A204.1 (cell line): ENCODE measurements around the gene TMEM163.
"Not testable (repeated sequence)": the region's sequence is repeated elsewhere in the genome, so short reads cannot be mapped to it uniquely, and the experiment has no call there.

ENCODE experiments used
- FAIRE-seq: peaks from 2 replicates; lab custom pipeline; 2012; peaks lifted over from hg19 to GRCh38; lab: Jason Lieb, UNC

Gene TMEM163

GRCh38 chr2:134718817-134719814 lies at the start of gene TMEM163:
Gene TMEM163, minus strand, starts transcription at chr2:134719000.
- no peak for FAIRE-seq

DNA sequence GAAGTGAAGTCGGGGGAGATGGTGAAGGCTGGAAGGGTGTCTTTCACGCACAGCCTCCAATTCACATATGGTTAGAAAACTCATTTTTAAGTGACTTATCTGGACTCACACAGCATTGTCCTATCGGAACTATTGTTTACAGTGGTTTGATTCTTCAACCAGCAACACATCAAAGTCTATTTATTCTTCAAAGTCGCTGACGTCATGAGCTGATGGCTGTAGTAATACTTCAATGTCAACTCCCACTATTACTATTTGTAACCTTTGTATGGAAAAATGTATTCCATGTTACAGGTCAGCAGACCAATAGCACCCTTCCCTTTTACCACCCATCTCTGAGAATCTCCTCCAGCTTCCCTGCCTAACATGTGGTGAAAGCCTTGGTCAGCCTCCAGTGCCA lies 47.8 kb upstream of the TMEM163 start:
- FAIRE-seq = no peak

DNA sequence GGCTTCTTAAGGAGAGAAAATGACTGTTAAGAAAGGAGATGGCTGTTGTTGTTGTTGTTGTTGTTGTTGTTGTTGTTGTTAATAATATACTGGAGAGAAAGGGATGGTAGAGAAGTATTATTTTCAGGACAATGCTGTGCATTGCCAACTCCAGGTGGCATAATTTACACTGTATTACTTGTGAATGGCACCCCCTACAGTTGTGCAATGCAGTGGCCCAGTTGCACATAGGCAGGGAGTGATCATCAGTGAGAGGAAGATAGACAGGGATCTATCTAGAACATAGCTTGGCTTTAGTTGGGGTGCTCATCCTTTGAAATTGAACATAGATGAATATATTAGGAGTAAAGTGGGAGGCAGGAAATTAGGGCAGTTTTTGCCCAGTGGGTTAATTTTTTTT lies 47.2 kb upstream of the TMEM163 start:
- FAIRE-seq = no peak

- no peak for FAIRE-seq
Measured at GRCh38 chr2:134764164-134764563, 45.4 kb upstream of the TMEM163 start.

DNA sequence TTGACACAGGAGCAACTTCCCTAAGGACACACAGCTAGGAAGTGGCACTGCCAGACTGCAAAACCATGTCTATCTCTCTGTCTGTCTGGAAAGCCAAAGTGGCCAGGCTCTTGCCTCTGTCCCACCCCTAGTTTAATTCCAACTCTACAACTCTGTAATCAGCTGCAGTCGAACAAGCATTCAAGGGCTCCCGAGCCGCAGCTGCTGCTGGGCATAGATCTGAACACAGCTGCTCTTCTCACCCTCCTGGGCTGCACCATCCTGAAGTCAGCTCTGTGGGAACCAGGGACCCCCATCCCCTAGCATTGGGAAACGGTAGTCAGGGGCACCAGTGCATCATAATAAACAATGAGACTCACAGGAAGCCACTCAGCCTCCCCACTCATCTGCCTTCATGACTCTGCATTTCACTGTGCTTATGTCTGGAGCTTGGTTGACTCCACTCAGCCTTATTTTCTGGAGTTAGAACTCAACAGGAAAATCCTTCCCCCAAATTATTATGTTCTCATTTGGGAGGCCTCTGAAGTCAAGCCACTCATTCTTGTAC lies 44.4 kb upstream of the TMEM163 start:
- no peak for FAIRE-seq

DNA sequence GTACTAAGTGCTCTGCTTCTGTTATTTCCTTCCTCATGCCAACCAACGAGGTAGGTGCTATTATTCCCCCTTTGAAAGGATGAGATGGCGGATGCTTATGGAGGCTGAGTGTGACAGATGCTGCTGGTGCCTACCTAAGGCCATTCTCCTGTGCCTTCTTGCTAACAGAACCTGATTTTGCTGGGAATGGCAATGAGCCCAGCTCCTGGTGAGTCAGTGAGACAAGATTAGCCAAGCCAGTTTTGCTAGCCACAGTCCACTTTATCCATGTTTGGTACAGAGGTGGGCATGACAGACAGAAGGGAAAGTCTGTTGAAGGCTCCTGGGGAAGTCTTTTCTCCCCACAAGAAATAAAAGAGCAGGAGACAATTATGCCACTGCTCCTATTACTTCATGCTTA lies 43.7 kb upstream of the TMEM163 start:
- no peak for FAIRE-seq

- FAIRE-seq = no peak
Measured at GRCh38 chr2:134760385-134760784, 41.6 kb upstream of the TMEM163 start.

GRCh38 chr2:134758633-134759032 lies 39.8 kb upstream of the TMEM163 start:
- no peak for FAIRE-seq

DNA sequence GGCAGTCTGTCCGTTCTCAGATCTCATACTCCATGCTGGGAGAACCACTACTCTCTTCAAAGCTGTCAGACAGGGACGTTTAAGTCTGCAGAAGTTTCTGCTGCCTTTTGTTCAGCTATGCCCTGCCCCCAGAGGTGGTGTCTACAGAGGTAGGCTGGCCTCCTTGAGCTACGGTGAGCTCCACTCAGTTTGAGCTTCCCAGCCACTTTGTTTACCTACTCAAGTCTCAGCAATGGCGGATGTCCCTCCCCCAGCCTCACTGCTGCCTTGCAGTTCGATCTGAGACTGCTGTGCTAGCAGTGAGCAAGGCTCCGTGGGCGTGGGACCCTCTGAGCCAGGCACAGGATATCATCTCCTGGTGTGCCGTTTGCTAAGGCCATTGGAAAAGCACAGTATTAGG lies 33.2 kb upstream of the TMEM163 start:
- FAIRE-seq = not testable (repeated sequence)

DNA sequence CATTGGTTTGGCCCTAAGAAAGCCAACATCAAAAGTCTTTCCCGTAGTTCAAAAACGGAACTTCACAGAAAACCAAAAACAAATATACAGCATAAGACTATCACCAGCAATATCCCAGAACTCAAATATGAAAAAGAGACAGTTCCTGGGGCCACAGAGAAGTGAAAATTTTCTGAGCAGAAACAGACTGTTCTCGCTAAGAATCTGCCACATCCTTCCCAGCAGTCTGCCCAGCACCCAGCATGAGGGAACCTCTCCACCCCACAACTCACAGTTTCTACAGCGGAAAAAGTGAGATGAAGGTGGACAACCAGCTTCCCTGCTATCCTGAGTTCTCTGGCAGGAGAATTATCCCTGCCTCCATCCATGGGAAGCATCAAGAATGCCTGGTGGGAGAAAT lies 26.7 kb upstream of the TMEM163 start:
- no peak for FAIRE-seq

DNA sequence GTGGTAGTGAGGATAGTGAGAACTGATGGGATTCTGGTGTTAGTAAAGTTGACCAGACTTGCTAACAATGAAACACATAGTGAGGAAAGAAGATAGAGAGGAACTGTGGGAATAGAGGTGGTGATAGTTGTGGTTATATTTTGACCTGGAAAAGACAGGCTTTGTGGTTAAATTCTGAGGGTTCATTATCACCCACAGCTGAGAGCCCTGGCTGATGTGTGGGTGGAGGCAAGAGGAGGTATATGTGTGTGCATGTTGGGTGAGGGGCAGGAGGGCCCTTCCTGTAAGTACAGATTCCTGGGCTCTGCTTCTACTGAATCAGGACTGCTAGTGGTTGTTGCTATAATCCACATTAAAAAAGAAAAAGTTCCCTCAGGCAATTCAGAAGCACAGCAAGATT lies 26.2 kb upstream of the TMEM163 start:
- no peak for FAIRE-seq

- no peak for FAIRE-seq
Measured at GRCh38 chr2:134739879-134740301, 21.1 kb upstream of the TMEM163 start.

GRCh38 chr2:134739236-134739878 lies 20.6 kb upstream of the TMEM163 start:
- FAIRE-seq = no peak

- FAIRE-seq = no peak
Measured at GRCh38 chr2:134738141-134738870, 19.5 kb upstream of the TMEM163 start.

GRCh38 chr2:134737671-134738070 lies 18.9 kb upstream of the TMEM163 start:
- no peak for FAIRE-seq

- no peak for FAIRE-seq
Measured at GRCh38 chr2:134736167-134736880, 17.5 kb upstream of the TMEM163 start.

DNA sequence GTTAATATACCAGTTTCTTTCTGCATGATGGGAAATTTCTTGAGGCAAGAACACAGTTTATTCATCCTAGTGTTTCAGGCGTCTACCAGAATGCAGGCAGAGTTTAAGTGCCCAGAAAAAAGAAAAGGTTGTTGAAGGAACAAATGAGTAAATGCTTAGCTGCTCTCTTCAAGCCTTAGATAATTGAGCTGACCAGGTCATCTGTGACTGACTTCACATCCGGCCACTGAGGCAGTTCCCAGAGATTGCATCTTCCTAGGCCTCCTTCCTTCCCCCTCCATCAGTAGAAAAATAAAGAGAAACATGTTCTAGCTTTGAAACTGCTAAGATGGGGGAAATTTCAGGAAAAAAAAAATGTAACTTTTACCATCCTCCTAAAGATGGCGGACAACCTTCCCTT lies 9.4 kb upstream of the TMEM163 start:
- FAIRE-seq = no peak

DNA sequence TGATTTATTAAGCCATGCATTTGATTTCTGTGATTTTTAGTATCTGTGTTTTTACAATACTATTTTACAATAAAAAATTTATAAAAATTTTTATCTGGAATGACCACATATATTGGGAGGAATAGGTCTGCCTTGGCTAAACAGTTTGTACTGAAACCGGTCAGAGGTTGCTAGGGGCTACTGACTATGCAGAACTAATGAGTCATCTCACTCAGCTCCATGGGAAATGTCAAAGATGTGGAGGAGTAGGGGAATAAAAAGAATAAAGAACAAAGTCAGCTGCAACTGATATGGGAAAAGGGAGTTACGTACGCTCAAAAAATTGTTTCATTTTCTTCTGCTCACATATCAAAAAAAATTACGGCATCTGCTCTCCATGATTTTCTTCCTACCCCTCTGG lies 8.6 kb upstream of the TMEM163 start:
- no peak for FAIRE-seq

DNA sequence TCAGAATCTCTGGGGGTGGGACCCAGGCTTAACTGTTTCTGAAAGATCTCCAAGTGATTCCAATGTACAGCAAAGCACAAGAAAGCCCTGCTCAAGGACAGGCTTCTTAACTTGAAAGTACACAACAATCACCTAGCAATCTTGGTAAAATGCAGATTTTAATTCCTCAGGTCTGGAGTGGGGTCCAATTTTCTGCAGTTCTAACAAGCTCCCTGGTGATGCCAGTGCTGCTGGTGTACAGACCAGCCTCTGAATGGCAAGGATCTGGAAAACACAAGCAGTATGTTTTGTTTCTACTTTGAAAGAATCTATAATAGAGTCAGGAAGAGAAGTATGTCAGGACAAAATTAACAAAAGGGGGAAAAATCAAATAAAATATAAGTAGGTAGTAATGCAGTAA lies 7.8 kb upstream of the TMEM163 start:
- no peak for FAIRE-seq

GRCh38 chr2:134725876-134726275 lies 7.1 kb upstream of the TMEM163 start:
- FAIRE-seq = no peak

GRCh38 chr2:134724341-134724740 lies 5.5 kb upstream of the TMEM163 start:
- no peak for FAIRE-seq

GRCh38 chr2:134723742-134724141 lies 4.9 kb upstream of the TMEM163 start:
- FAIRE-seq = not testable (repeated sequence)
